Thoracic aorta (tissue), 2 donors: Measurements from ENCODE around the gene OR2A2. TPM values are rescaled to one million over a fixed set of nuclear protein-coding genes. Genes with fewer than 3 reads are reported as not detected.

Source experiments
- ATAC-seq: fragments of 150-250 bp; one replicate; pipeline ENCODE4 v1.8.0; 2017; ENCODE audit warnings: low read depth; ENCODE audit not compliant: insufficient number of reproducible peaks, low FRiP score
- DNase-seq: peaks from one replicate; pipeline ENCODE4 v3.0.0-alpha.2; 2020; ENCODE audit warnings: low spot score
- H3K27ac ChIP-seq, 2 donors: fragments of 200-600 bp; sonication (generic); 1 replicate in 1 of 2; 2 replicates in 1 of 2; pipeline ENCODE4 v1.5.1; 2016; ENCODE audit warnings: mild to moderate bottlenecking in 2 of 2, moderate library complexity in 2 of 2
- H3K27me3 ChIP-seq: fragments of 200-600 bp; sonication (generic); replicated peaks from 2 replicates; pipeline ENCODE4 v1.6.0; 2016; ENCODE audit warnings: mild to moderate bottlenecking; ENCODE audit not compliant: insufficient read depth
- H3K36me3 ChIP-seq: fragments of 200-600 bp; sonication (generic); one replicate; pipeline ENCODE4 v1.5.1; 2016
- H3K4me1 ChIP-seq, 2 donors: fragments of 200-600 bp; sonication (generic); 1 replicate in 1 of 2; 2 replicates in 1 of 2; pipeline versions ENCODE4 v1.5.1 to v1.6.0; 2016; ENCODE audit warnings: low read depth in 2 of 2, mild to moderate bottlenecking in 1 of 2; ENCODE audit not compliant: control insufficient read depth in 1 of 2
- H3K4me3 ChIP-seq: fragments of 200-600 bp; sonication (generic); 2 replicates; pipeline ENCODE4 v1.5.1; 2016; ENCODE audit warnings: mild to moderate bottlenecking
- H3K9me3 ChIP-seq: fragments of 200-600 bp; sonication (generic); 2 replicates; pipeline ENCODE4 v1.5.1; 2016
- total RNA-seq, 2 donors: library from RNA; depleted of rRNA; stranded (reverse); fragments of >200 nt; gene quantifications; one replicate each; pipeline versions ENCODE4 v1.1.0 to v1.2.3, GENCODE V29; 2016
- TF ChIP-seq, protein P1 (sequence below): fragments of 200-600 bp; sonication (generic); IDR thresholded peaks from one replicate; pipeline ENCODE4 v1.5.1; 2019; ENCODE audit warnings: antibody characterized with exemption

Gene OR2A2
- total RNA-seq, 2 donors from 2014 or later = not detected

DNA sequence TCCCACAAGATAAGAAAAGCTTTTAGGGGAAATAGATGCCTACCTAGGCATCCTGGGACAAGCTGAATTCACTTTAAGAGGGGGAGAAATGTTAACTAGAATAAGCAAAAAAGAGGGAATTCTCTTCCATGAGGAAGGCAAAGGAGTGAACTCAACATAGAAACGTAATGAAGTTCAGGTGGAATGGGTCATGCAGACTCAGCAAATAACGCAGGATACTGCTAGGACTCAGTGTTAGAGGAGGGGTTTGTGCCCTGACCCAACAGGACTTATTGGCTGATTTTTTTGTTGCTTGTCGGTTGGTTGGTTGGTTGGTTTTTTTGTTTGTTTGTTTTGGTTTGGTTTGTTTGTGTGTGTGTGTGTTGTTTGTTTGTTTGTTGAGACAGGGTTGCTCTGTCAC, 22.9 kb downstream of the OR2A2 start:
- DNase-seq (no peak), ATAC-seq (no peak)
- no peak overlapping the region for H3K27ac ChIP-seq
- TF ChIP-seq, protein P1, sequence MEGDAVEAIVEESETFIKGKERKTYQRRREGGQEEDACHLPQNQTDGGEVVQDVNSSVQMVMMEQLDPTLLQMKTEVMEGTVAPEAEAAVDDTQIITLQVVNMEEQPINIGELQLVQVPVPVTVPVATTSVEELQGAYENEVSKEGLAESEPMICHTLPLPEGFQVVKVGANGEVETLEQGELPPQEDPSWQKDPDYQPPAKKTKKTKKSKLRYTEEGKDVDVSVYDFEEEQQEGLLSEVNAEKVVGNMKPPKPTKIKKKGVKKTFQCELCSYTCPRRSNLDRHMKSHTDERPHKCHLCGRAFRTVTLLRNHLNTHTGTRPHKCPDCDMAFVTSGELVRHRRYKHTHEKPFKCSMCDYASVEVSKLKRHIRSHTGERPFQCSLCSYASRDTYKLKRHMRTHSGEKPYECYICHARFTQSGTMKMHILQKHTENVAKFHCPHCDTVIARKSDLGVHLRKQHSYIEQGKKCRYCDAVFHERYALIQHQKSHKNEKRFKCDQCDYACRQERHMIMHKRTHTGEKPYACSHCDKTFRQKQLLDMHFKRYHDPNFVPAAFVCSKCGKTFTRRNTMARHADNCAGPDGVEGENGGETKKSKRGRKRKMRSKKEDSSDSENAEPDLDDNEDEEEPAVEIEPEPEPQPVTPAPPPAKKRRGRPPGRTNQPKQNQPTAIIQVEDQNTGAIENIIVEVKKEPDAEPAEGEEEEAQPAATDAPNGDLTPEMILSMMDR = no peak
- H3K4me1 ChIP-seq = no peaks in the 10 kb centered on the region
- no peaks in the 10 kb centered on the region for H3K9me3 ChIP-seq
- no peaks in the 10 kb centered on the region for H3K36me3 ChIP-seq
- no peaks in the 10 kb centered on the region for H3K27me3 ChIP-seq
- H3K4me3 ChIP-seq = no peak overlapping the region

DNA sequence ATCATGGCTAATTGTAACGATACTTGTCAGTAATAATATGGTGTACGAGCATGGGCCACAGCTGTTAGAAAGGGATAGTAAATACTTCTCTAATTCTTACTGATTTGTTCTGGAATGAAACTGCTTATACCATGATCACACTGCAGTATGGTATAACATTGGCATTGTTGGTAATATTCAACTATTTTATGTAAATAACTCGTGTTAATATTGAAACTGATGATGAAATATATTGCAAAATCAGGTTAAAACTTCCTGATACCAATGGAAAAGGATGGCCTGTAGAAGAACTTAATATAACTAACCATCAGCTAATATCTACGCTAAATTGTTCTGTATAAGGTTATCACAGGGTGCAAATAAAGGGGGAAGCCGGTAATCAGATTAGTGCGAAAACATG, 23.9 kb downstream of the OR2A2 start:
- Histone ChIP-seq H3K27ac (no peak overlapping the region), H3K9me3 (no peaks in the 10 kb centered on the region), H3K36me3 (no peaks in the 10 kb centered on the region), H3K27me3 (no peaks in the 10 kb centered on the region), H3K4me3 (no peak overlapping the region), H3K4me1 (no peaks in the 10 kb centered on the region)
- ATAC-seq (no peak), DNase-seq (no peak)
- TF ChIP-seq, protein P1 = no peak

- no peaks in the 10 kb centered on the region for H3K4me1 ChIP-seq
- no peaks in the 10 kb centered on the region for H3K9me3 ChIP-seq
- H3K27me3 ChIP-seq = no peaks in the 10 kb centered on the region
- H3K27ac ChIP-seq = no peak overlapping the region
- H3K4me3 ChIP-seq = no peak overlapping the region
- no peaks in the 10 kb centered on the region for H3K36me3 ChIP-seq
- TF ChIP-seq, protein P1 = no peak
- DNase-seq (no peak), ATAC-seq (no peak)
Measured at GRCh38 chr7:144134116-144134515, 24.7 kb downstream of the OR2A2 start.

DNA sequence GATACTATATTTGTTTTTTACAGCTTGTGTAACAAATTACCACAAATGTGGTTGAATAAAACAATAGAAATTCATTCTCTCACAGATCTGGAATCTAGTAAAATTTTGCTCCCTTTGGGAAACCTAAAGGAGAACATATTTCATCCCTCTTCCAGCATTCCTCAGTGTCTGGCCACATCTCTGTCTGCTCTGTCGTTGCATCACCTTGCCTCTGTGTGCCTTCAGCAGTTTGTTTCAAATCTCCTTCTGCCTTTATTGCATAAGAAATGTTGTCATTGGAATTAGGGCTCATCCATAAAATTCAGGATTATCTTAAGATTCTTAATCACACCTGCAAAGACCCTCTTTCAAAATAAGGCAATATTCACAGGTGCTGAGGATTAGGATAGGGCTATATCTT, 28.1 kb downstream of the OR2A2 start:
- ATAC-seq (no peak), DNase-seq (no peak)
- no peaks in the 10 kb centered on the region for H3K36me3 ChIP-seq
- H3K27ac ChIP-seq = no peak overlapping the region
- TF ChIP-seq, protein P1 = no peak
- H3K9me3 ChIP-seq = no peaks in the 10 kb centered on the region
- H3K4me1 ChIP-seq = no peaks in the 10 kb centered on the region
- H3K4me3 ChIP-seq = no peak overlapping the region
- no peaks in the 10 kb centered on the region for H3K27me3 ChIP-seq

GRCh38 chr7:144142187-144142586, 32.8 kb downstream of the OR2A2 start:
- Histone ChIP-seq H3K36me3 (no peaks in the 10 kb centered on the region), H3K27ac (no peak overlapping the region), H3K9me3 (no peaks in the 10 kb centered on the region), H3K4me1 (no peaks in the 10 kb centered on the region), H3K4me3 (no peak overlapping the region), H3K27me3 (no peaks in the 10 kb centered on the region)
- DNase-seq (no peak), ATAC-seq (no peak)
- TF ChIP-seq, protein P1 = no peak
